AG04450 (cell line): ENCODE data around the gene TBX21. TPM values are rescaled to one million over a fixed set of nuclear protein-coding genes. Genes with fewer than 3 reads are reported as not detected.

Experiments used
- CTCF ChIA-PET: fragments of 300-600, 350-600 bp; formaldehyde crosslinking; extraction: SDS; loops from one replicate; lab custom pipeline; 2022; ENCODE audit warnings: antibody characterized with exemption, inconsistent platforms; lab: Charles Lee
- POLR2A ChIA-PET: fragments of 350-600 bp; formaldehyde crosslinking; extraction: SDS; loops from one replicate; lab custom pipeline; 2021; ENCODE audit warnings: antibody characterized with exemption, inconsistent platforms; lab: Yijun Ruan, JAX
- DNase-seq: peaks from one replicate; pipeline ENCODE4 v3.0.0-alpha.2; 2011; ENCODE audit warnings: low read depth, low spot score
- H3K27ac ChIP-seq: one replicate; pipeline ENCODE4 v1.5.1; 2012; ENCODE audit warnings: low read depth, low read length, control low read depth
- H3K27me3 ChIP-seq: one replicate; pipeline ENCODE4 v1.6.0; 2012; ENCODE audit warnings: low read length; ENCODE audit not compliant: control insufficient read depth, insufficient read depth
- H3K4me3 ChIP-seq: 2 replicates; pipeline ENCODE4 v1.5.1; 2011; ENCODE audit warnings: mild to moderate bottlenecking, low read depth, low read length, control low read depth
- H3K9me3 ChIP-seq: 2 replicates; pipeline ENCODE4 v1.5.1; 2012; ENCODE audit warnings: low read length; ENCODE audit not compliant: control insufficient read depth, insufficient read depth
- polyA plus RNA-seq: library from polyadenylated mRNA; depleted of rRNA; stranded (reverse); fragments of >200 nt; gene quantifications from 2 replicates; pipeline ENCODE4 v1.2.3, GENCODE V29; 2011
- TF ChIP-seq, protein P1 (sequence below): IDR thresholded peaks from 2 replicates; pipeline ENCODE4 v1.5.1; 2011; ENCODE audit warnings: low read depth, low read length, control low read depth, inconsistent platforms

TBX21 gene
- polyA plus RNA-seq, 1 experiment = not detected

DNA sequence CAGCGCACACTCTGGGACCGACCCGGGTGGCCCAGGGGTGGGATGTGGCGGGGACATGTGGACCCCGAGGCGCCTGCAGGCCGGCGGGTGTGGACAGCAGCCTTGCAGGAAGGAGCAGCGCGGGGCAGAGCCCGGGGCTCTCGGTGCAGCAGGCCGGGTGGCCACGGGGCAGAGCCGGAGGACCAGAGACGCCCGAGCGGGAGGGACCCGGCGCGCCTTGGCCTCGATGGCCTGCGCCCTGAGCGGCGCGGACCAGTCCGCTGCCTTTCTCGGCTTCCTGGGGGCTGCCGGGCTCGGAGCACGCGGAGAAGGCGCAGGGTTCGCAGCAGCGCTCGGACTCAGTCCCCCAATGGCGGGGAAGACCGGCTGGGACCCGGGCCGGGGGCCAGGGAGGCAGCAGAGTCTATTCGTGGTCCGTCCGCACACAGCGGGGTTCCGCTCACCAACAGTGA lies 45.2 kb downstream of the TBX21 start:
- TF ChIP-seq, protein P1, sequence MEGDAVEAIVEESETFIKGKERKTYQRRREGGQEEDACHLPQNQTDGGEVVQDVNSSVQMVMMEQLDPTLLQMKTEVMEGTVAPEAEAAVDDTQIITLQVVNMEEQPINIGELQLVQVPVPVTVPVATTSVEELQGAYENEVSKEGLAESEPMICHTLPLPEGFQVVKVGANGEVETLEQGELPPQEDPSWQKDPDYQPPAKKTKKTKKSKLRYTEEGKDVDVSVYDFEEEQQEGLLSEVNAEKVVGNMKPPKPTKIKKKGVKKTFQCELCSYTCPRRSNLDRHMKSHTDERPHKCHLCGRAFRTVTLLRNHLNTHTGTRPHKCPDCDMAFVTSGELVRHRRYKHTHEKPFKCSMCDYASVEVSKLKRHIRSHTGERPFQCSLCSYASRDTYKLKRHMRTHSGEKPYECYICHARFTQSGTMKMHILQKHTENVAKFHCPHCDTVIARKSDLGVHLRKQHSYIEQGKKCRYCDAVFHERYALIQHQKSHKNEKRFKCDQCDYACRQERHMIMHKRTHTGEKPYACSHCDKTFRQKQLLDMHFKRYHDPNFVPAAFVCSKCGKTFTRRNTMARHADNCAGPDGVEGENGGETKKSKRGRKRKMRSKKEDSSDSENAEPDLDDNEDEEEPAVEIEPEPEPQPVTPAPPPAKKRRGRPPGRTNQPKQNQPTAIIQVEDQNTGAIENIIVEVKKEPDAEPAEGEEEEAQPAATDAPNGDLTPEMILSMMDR = no peak
- Histone ChIP-seq H3K9me3 (no peaks in the 10 kb centered on the region), H3K4me3 (no peak overlapping the region), H3K27me3 (peaks cover 54% of the 10 kb centered on the region), H3K27ac (no peak overlapping the region)
- ChIA-PET POLR2A (no interaction called here), CTCF (no interaction called here)
- DNase-seq = no peak

DNA sequence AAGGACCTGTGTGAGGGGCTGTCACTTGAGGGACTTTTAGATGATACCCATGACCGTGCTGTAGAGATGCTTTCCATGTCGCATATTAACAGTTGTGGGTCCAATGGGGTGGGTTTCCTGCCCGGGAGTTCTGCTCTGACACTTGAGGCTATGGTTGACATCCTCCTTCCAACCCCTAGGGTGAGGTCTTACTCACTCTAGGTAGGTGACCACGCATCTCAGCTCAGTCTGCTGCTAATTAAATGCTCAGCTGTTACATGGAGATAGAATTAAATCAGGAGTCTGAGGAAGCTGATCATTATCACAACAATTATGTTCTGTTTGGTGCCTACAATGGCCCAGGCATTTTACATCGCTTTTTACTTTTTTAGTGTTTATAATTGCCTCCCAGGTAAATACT lies 48.4 kb downstream of the TBX21 start:
- Histone ChIP-seq H3K9me3 (no peaks in the 10 kb centered on the region), H3K4me3 (no peak overlapping the region), H3K27ac (no peak overlapping the region), H3K27me3 (peaks cover 45% of the 10 kb centered on the region)
- TF ChIP-seq, protein P1 = no peak
- no peak for DNase-seq
- ChIA-PET CTCF (no interaction called here), POLR2A (no interaction called here)

DNA sequence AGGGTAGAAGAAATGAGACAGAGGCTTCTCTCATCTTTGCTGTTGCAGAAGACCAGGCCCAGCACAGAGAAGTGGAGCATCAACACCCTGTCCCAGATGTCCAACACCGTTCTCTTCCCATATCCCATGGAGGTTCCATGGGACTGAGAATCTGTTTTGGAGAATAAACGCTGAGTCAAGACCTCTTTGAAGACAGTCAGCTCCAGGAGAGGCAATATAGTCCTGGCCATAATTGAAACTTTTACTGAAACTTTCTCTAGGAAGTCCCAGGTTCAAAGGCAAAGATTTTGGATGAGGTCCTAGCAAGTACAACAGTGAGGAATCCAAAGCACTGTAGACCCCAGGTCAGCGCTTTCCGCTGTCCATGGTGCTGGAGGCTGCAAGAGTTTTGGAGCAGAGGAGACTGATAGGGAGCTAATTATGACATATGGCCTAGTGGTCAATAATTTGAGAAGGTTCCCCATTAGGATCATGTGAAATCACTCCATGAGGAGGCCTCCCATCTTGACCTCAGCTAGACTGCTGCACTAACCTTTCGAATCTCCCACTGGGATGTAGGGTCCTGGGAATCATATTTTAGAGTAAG lies 52.6 kb downstream of the TBX21 start:
- Histone ChIP-seq H3K9me3 (no peaks in the 10 kb centered on the region), H3K4me3 (no peak overlapping the region), H3K27ac (no peak overlapping the region), H3K27me3 (peaks cover 38% of the 10 kb centered on the region)
- TF ChIP-seq, protein P1 = no peak
- CTCF ChIA-PET = no interaction called here
- DNase-seq = no peak
- POLR2A ChIA-PET = interaction anchor here (0.7 kb wide), 1 partner anchor 20 kb away, joined by 3 read pairs; no protein-coding TSS in a partner anchor

DNA sequence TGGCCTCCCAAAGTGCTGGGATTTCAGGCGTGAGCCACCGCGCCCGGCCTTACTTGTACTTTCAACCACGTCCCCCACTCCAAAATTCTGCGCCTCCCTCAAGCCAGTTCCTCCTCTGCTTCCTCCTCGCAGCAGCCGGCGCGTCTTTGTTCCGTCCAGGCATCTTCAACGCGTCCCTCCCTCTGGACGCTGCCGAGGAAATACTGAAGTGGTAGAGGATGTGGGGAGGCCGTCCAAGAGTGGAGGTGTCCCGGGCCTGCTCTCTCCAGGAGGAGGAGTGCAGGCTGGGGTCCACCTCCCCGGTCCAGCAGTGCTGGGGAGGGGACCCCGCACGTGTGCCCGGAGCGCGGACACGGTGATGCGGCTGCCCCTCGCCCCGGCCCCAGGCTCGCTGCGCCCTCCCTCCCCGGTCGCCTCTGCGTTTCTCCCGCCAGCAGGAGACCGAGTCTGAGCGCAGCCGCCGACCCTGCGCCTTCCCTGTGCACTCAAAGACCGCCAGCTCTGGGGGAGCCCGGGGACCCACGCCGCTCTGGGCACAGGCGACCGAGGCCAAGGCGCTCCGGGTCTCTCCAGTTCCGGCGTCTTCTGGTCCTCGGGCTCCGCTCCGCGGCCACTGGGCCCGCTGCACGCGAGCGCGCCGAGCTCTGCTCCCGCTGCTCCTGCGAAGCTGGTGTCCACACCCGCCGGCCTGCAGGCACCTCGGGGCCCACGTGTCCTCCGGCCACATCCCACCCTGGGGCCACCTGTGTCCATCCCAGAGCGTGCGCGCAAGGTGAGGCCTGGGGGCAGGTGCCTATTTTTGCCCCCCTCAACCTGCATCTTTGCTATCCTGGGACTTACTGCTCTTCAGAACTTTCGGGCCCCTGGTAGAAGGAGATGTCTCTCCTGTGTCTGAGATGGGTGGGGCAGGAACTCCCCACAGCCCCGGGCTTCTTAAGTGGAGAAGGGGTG lies 56.9 kb downstream of the TBX21 start:
- H3K9me3 ChIP-seq = no peaks in the 10 kb centered on the region
- no peak overlapping the region for H3K27ac ChIP-seq
- ChIA-PET CTCF (interaction anchor here (0.6 kb wide), 2 partner anchors 92 to 109 kb away, joined by 3 read pairs; no protein-coding TSS in a partner anchor), POLR2A (interaction anchor here (0.6 to 0.7 kb wide), 2 partner anchors 118 to 937 kb away, joined by 3 to 4 read pairs; no protein-coding TSS in a partner anchor)
- no peak for DNase-seq
- H3K4me3 ChIP-seq = peak overlapping the region; percentile 34; the same call in 1 of the 2 replicates
- peaks cover 40% of the 10 kb centered on the region for H3K27me3 ChIP-seq
- TF ChIP-seq, protein P1 = peak; percentile 52

DNA sequence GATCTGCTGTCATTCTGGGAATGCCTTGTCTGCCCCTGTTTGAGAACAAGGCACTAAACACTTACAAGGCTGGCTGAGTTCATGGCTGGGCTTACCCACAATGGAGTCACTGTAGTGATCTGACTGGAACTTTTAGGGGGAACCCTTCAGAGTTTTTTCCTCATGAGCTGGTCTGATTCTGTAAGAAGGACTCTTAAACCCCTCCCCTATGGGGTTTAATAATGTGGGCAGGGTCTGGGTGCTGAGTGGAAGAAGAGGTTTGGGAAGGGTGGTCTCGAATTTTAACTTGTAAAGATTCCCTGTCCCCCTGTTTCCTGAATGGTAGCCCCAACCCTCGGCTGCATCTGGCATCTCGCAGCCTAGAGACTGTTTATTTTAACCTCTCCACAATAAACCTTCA lies 58.0 kb downstream of the TBX21 start:
- no peaks in the 10 kb centered on the region for H3K9me3 ChIP-seq
- ChIA-PET CTCF (no interaction called here), POLR2A (no interaction called here)
- H3K27ac ChIP-seq = no peak overlapping the region
- TF ChIP-seq, protein P1 = no peak
- H3K27me3 ChIP-seq = peaks cover 43% of the 10 kb centered on the region
- no peak overlapping the region for H3K4me3 ChIP-seq
- DNase-seq = no peak
